PFSK-1 (cell line): Measurements from ENCODE around the gene TMEM223.

Experiments
- FOXP2 ChIP-seq: optimal IDR thresholded peaks from 2 replicates; pipeline ENCODE3; 2011; ENCODE audit warnings: borderline replicate concordance, control low read depth, inconsistent platforms; ENCODE audit not compliant: insufficient read depth; ENCODE audit errors: extremely low read length, extremely low read depth
- POLR2AphosphoS5 ChIP-seq: IDR thresholded peaks from 2 replicates; pipeline ENCODE4 v1.6.1; 2012; ENCODE audit warnings: low read depth, mild to moderate bottlenecking, control low read depth, low read length, moderate library complexity
- SIN3A ChIP-seq: IDR thresholded peaks from 2 replicates; pipeline ENCODE4 v1.6.1; 2012; ENCODE audit warnings: mild to moderate bottlenecking, low read length, moderate library complexity, borderline replicate concordance; ENCODE audit not compliant: insufficient read depth
- TAF1 ChIP-seq: IDR thresholded peaks from 2 replicates; pipeline ENCODE4 v1.6.1; 2012; ENCODE audit warnings: low read length, control low read depth, borderline replicate concordance; ENCODE audit not compliant: insufficient read depth
- TF ChIP-seq, protein P1 (sequence below), 2 experiments: IDR thresholded peaks; 2 replicates each; pipeline versions ENCODE4 v1.6.1 to v1.8.0; 2011 to 2012; ENCODE audit warnings: low read depth in 2 of 2, low read length in 2 of 2, control low read depth in 1 of 2, inconsistent platforms in 1 of 2, mild to moderate bottlenecking in 1 of 2, moderate library complexity in 1 of 2; ENCODE audit not compliant: insufficient read depth in 1 of 2

TMEM223 gene

GRCh38 chr11:62786318-62787004 is 5.3 kb downstream of the TMEM223 start:
- no peak for TF ChIP-seq POLR2AphosphoS5
- TF ChIP-seq FOXP2: peak; percentile 31
- TF ChIP-seq, protein P1, sequence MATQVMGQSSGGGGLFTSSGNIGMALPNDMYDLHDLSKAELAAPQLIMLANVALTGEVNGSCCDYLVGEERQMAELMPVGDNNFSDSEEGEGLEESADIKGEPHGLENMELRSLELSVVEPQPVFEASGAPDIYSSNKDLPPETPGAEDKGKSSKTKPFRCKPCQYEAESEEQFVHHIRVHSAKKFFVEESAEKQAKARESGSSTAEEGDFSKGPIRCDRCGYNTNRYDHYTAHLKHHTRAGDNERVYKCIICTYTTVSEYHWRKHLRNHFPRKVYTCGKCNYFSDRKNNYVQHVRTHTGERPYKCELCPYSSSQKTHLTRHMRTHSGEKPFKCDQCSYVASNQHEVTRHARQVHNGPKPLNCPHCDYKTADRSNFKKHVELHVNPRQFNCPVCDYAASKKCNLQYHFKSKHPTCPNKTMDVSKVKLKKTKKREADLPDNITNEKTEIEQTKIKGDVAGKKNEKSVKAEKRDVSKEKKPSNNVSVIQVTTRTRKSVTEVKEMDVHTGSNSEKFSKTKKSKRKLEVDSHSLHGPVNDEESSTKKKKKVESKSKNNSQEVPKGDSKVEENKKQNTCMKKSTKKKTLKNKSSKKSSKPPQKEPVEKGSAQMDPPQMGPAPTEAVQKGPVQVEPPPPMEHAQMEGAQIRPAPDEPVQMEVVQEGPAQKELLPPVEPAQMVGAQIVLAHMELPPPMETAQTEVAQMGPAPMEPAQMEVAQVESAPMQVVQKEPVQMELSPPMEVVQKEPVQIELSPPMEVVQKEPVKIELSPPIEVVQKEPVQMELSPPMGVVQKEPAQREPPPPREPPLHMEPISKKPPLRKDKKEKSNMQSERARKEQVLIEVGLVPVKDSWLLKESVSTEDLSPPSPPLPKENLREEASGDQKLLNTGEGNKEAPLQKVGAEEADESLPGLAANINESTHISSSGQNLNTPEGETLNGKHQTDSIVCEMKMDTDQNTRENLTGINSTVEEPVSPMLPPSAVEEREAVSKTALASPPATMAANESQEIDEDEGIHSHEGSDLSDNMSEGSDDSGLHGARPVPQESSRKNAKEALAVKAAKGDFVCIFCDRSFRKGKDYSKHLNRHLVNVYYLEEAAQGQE (IDR thresholded peaks at IDR 0.05; ENCODE audit: insufficient read depth in 1 of 2, low read depth in 2 of 2, low read length in 2 of 2): no peak
- 0 out of 2 replicates have a peak, but pooled peaks have one; percentile 48 for TF ChIP-seq TAF1
- TF ChIP-seq SIN3A: peak; percentile 71; the same call in 1 of the 2 replicates

DNA sequence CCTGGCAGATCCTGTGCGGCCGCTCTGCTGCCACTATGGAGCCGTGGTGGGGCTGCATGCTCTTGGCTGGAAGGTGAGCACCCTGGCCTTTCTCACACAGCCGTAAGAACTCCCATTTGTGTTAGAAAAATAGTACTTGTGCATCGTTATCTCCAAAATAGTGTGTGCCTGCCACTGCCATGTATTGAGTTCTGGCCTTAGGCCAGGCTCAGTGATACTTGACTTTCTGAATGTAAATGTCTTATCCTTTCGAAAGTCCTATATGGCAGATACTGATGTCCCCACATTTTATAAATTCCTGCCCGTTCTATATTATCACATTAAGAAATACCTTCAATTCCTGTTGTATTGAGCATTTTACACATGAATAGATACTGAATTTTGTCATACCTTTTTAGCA is 9.1 kb downstream of the TMEM223 start:
- TF ChIP-seq POLR2AphosphoS5 (no peak), FOXP2 (no peak), TAF1 (no peak), SIN3A (no peak)
- TF ChIP-seq, protein P1 (IDR thresholded peaks at IDR 0.05; ENCODE audit: insufficient read depth in 1 of 2, low read depth in 2 of 2, low read length in 2 of 2): no peak

GRCh38 chr11:62778441-62778840 is 13.4 kb downstream of the TMEM223 start:
- TF ChIP-seq, protein P1 (IDR thresholded peaks at IDR 0.05; ENCODE audit: insufficient read depth in 1 of 2, low read depth in 2 of 2, low read length in 2 of 2): no peak

GRCh38 chr11:62777389-62777788 is 14.4 kb downstream of the TMEM223 start:
- TF ChIP-seq FOXP2 (no peak), POLR2AphosphoS5 (no peak)

DNA sequence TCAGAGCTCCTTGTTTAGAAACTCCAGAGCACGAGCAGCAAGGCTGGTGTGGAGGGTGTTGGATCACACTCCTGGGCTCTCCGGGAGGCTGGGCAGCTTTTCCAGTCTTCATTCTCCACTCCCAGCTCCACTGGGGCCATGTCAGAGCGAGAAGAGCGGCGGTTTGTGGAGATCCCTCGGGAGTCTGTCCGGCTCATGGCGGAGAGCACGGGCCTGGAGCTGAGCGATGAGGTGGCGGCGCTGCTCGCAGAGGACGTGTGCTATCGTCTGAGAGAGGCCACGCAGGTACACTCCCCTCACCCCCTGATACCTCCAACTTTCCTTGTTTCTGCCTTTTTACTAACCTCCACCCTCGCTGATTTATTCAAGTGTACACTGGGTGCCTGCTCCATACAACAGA is 16.2 kb downstream of the TMEM223 start:
- TF ChIP-seq, protein P1 (IDR thresholded peaks at IDR 0.05; ENCODE audit: insufficient read depth in 1 of 2, low read depth in 2 of 2, low read length in 2 of 2): no peak
- TF ChIP-seq TAF1 (no peak), FOXP2 (no peak), POLR2AphosphoS5 (no peak), SIN3A (no peak)
